ENCODE data around the gene ARPC5. TPM values are rescaled to one million over a fixed set of nuclear protein-coding genes. Genes with fewer than 3 reads are reported as not detected.
"Not testable (repeated sequence)": the region's sequence is repeated elsewhere in the genome, so short reads cannot be mapped to it uniquely, and the experiment has no call there.

The ARPC5 gene
- total RNA-seq, 2 experiments from 2014 or later, result 130 to 136 TPM

DNA sequence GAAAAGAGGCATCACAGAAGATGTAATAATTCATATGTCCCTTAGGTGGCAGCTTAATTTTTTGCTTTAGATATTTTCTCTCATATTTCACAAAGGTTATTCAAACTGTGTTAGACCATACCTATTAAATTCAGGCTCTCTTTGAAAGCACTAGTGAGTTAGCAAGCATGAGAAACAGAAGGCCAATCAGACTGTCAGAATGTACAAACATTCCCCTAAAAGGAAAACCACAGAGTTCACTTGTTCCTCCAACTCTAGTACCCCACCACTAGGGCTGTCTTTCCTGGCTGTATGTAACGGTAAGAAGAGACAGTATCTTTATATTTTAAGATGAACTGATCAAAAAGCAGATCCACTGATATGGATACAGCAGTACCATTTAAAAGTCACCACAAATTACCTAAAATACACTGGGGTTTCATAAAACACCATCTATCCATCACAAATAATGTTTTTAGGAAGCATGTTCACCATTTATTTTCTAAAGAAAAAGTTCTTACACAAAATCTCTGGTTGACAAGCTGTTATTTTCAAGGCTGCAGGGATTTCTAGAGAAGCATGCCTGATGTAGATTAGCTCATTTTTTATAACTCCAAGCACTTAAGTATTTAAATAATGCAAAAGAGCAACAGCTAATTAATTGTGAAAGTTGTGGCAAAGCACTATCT, 1.8 kb downstream of the ARPC5 start:
- peak; percentile 9 for DNase-seq
- Mint-ChIP-seq H3K27ac (peak overlapping the region; percentile 92), H3K27me3 (peaks cover 4% of the 10 kb centered on the region), H3K4me1 (peaks cover 44% of the 10 kb centered on the region), H3K9me3 (no peaks in the 10 kb centered on the region), H3K4me3 (peak overlapping the region; percentile 99), H3K36me3 (peaks cover 22% of the 10 kb centered on the region)

DNA sequence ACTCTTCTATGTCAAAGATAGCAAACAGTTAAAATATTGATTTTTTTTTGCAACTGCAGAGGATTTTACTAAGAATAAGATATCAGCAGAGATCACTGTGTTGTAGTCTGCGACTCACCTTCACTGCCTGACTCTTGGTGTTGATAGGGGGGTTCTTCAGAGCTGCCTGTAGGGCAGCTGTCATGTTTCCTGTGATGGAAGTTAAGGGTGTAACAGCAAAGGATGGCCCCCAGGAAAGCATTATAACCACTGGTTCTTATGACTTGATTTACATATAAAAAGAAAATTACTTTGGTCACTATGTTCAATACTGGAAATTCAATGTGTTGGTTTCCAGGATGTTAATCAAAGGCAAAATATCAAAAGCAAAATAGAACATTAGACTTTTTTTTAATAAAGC, 2.6 kb downstream of the ARPC5 start:
- Mint-ChIP-seq H3K27me3 (peaks cover 4% of the 10 kb centered on the region), H3K4me3 (peak overlapping the region; percentile 99), H3K4me1 (peaks cover 52% of the 10 kb centered on the region), H3K36me3 (peaks cover 29% of the 10 kb centered on the region), H3K27ac (peak overlapping the region; percentile 92), H3K9me3 (no peaks in the 10 kb centered on the region)
- no peak for DNase-seq

DNA sequence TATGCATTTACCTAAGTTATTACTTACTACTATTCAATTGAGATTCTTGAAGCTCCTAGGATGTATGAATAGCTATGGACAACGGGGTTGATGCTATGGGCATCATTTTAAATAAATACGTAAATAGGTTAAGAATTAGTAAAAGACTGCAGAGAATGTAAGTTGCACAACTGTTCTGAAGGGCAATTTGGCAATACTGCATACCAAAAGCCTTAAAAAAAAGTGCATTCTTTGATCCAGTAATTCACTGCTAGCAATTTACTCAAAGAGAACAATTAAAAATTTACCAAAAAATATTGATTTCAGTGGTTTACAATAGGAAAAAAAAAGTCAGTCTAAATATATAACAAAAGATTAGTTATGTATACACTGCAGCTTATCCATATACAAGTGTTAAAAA, 3.5 kb downstream of the ARPC5 start:
- no peak overlapping the region for H3K27ac Mint-ChIP-seq
- H3K4me1 Mint-ChIP-seq, result peaks cover 53% of the 10 kb centered on the region
- peaks cover 4% of the 10 kb centered on the region for H3K27me3 Mint-ChIP-seq
- no peak for DNase-seq
- H3K9me3 Mint-ChIP-seq, result no peaks in the 10 kb centered on the region
- peaks cover 29% of the 10 kb centered on the region for H3K36me3 Mint-ChIP-seq
- no peak overlapping the region for H3K4me3 Mint-ChIP-seq

DNA sequence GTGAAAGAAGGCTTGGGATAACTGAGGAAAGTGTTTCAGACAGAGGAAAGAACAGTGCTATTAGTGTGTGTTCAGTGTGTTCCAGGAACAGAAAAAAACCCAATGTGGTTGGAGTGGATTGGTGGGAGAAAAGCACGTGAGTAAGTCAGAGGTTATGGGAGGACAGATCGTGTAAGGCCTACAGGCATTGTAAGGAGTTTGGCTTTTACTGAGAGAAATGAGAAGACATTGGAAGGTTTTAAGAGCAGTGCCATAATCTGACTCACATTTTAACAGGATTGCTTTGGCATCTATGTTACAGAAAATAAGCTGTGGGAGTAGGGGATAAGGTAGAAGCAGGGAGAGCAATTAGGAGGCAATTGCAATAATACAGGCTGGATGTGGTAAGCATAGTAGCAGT, 4.8 kb downstream of the ARPC5 start:
- peak overlapping the region; percentile 9 for H3K4me3 Mint-ChIP-seq
- peaks cover 29% of the 10 kb centered on the region for H3K36me3 Mint-ChIP-seq
- H3K9me3 Mint-ChIP-seq, result no peaks in the 10 kb centered on the region
- DNase-seq, result no peak
- peak overlapping the region; percentile 47 for H3K27ac Mint-ChIP-seq
- H3K27me3 Mint-ChIP-seq, result no peaks in the 10 kb centered on the region
- H3K4me1 Mint-ChIP-seq, result peaks cover 47% of the 10 kb centered on the region

DNA sequence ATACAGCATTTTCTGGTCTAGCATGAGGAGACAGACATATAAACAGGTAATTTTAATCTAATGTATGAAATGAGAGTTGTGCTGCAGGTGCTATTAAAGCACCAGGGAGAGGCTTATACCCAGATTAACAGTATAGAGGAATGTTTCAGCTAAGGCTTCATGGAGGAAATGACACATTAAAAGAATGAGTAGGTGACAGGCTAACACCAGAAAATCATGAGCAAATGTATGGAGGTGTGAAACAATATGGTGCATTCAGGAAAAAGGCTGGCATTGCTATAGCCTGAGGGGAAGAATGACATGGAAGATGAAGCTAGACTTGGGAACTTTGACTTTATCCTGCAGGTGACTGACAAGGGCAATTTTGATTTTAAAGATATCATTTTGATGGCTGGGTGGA, 7.0 kb downstream of the ARPC5 start:
- H3K4me3 Mint-ChIP-seq, result peak overlapping the region; percentile 0
- H3K27ac Mint-ChIP-seq, result peak overlapping the region; percentile 69
- H3K27me3 Mint-ChIP-seq, result no peaks in the 10 kb centered on the region
- H3K4me1 Mint-ChIP-seq, result peaks cover 48% of the 10 kb centered on the region
- DNase-seq, result no peak
- H3K9me3 Mint-ChIP-seq, result no peaks in the 10 kb centered on the region
- peaks cover 36% of the 10 kb centered on the region for H3K36me3 Mint-ChIP-seq

DNA sequence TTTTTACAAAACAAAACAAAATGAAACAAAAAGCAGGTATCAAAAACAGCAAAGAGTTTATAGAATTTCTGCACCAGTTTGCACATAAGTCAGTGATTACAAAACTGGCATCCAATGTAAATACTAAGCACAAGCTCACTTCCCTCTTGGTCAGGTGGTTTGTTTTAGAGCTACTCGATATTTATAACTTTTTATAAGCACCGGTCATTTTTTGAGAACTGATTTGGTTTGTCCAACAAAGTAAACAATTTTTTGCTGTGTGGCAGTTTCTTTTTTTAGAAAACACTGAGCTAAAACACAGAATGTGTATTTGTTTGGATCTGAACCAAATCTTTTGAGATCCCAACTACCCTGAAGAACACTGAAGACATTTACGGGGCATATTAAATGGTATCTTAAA, 9.3 kb downstream of the ARPC5 start:
- Mint-ChIP-seq H3K36me3 (peaks cover 35% of the 10 kb centered on the region), H3K27ac (peak overlapping the region; percentile 29), H3K4me1 (peaks cover 44% of the 10 kb centered on the region)
- not testable (repeated sequence) for DNase-seq, H3K27me3 Mint-ChIP-seq, H3K9me3 Mint-ChIP-seq, H3K4me3 Mint-ChIP-seq

DNA sequence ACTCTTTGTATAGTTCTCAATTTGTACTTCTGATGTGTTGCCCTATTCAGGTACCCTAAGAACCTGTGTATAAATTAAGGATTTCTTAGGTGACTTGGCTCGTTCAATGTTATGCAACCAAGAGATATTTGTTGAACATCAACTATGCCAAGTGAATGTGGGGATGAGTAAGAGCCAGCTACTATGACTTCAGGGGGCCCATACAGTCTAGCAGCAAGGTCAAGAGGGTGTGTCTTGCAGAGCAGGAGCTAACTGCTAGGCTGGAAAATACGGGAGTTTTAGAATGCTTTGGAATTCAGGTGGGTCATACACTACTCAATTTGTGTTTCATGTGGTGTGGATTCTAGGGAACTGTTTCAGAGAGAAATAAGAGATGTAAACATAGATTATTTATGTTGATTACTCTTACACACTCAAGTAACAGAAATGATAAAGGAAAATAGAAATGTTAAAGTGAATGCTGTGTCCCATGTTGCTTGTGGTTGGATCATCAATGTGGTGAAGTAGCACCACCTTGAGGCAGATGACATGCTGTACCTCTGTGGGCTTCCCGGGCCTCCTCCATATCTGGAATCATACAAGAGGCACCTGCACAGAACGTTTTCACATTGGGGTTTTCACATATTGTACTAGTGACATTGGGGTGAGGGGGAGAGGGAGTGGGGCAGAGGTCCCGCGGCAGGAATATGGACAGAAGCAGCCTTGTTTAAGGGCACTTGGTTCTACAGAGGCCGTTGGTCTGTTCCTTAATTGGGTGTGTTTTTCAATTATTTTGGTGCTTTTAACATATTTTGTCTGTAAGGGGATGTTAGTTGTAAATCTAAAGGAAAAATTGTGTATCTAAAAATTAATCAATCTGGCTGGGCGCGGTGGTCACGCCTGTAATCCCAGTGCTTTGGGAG, 12.4 kb downstream of the ARPC5 start:
- Mint-ChIP-seq H3K4me1 (peaks cover 24% of the 10 kb centered on the region), H3K27ac (peak overlapping the region; percentile 50), H3K36me3 (peaks cover 16% of the 10 kb centered on the region), H3K4me3 (no peak overlapping the region), H3K9me3 (no peaks in the 10 kb centered on the region), H3K27me3 (no peaks in the 10 kb centered on the region)
- peak; percentile 20 for DNase-seq

DNA sequence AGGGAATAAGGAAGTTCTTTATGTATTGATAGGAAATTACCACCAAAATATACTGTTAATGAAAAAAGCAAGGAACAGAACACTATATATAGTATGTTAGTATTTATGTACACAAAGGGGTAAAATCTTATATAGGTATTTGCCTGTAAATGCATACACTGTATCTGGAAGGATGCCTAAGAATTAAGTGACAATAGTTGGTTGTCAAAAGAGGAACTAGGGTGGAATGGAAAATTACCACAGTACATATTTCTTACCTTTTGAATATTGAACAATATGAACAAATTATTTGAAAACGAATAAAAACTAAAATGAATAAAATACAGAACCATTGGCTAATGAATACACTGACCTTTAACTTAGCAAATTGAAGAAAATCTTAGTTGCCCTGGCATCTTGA, 13.6 kb downstream of the ARPC5 start:
- H3K9me3 Mint-ChIP-seq, result no peaks in the 10 kb centered on the region
- peaks cover 15% of the 10 kb centered on the region for H3K36me3 Mint-ChIP-seq
- no peaks in the 10 kb centered on the region for H3K27me3 Mint-ChIP-seq
- H3K4me3 Mint-ChIP-seq, result no peak overlapping the region
- no peak overlapping the region for H3K27ac Mint-ChIP-seq
- H3K4me1 Mint-ChIP-seq, result peaks cover 19% of the 10 kb centered on the region
- no peak for DNase-seq

DNA sequence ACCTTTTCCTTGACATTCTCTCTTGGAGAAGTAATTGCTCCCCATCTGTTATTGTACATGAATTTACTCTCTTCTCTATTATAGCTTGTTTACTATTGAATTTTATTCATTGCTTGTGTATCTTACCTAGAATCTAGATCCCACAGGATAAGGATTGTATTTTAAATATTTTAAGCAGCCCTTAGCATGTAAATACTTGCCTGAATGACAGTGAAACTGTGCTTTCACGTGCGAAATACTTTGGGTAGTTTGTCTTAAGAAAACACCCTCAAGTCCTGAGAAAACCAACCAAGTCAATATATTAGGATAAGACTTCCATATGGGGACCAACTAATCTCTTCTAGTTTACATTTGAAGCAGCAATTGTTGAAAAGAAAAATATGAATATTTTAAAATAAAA, 15.3 kb downstream of the ARPC5 start:
- Mint-ChIP-seq H3K9me3 (no peaks in the 10 kb centered on the region), H3K27ac (no peak overlapping the region), H3K36me3 (peaks cover 15% of the 10 kb centered on the region), H3K4me1 (peaks cover 11% of the 10 kb centered on the region), H3K27me3 (no peaks in the 10 kb centered on the region), H3K4me3 (no peak overlapping the region)
- DNase-seq, result no peak

DNA sequence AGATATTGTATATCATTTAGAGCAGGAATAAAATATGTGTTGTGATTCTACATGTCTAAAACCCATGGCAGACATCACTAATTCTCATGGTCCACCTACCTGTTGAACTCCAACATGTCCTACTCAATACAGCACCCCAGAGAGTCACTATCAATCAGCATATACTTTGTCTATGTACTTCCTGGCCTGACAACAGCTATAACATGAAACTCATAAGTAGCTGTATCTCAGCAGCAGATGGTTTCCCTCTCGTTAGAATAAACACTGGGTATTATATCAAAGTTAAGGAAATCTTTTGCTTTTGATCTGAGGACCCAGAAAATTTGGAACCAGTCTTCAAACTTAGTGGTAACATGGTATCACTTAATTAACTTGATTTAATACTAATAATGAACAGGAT, 15.8 kb downstream of the ARPC5 start:
- Mint-ChIP-seq H3K36me3 (peaks cover 9% of the 10 kb centered on the region), H3K27me3 (no peaks in the 10 kb centered on the region), H3K9me3 (no peaks in the 10 kb centered on the region), H3K4me1 (peaks cover 11% of the 10 kb centered on the region), H3K27ac (no peak overlapping the region), H3K4me3 (no peak overlapping the region)
- DNase-seq, result no peak

DNA sequence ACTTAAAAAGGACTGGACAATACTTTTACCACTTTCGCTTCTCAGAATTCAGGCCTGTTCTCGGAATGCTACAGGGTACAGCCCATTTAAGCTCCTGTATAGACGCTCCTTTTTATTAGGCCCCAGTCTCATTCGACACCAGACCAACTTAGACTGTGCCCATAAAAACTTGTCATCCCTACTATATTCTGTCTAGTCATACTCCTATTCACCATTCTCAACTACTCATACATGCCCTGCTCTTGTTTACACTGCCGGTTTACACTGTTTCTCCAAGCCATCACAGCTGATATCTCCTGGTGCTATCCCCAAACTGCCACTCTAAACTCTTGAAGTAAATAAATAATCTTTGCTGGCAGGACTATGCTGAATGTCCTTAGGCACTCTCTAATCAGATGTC, 17.4 kb downstream of the ARPC5 start:
- not testable (repeated sequence) for H3K9me3 Mint-ChIP-seq, H3K4me1 Mint-ChIP-seq, H3K36me3 Mint-ChIP-seq, H3K4me3 Mint-ChIP-seq, H3K27ac Mint-ChIP-seq, H3K27me3 Mint-ChIP-seq, DNase-seq

DNA sequence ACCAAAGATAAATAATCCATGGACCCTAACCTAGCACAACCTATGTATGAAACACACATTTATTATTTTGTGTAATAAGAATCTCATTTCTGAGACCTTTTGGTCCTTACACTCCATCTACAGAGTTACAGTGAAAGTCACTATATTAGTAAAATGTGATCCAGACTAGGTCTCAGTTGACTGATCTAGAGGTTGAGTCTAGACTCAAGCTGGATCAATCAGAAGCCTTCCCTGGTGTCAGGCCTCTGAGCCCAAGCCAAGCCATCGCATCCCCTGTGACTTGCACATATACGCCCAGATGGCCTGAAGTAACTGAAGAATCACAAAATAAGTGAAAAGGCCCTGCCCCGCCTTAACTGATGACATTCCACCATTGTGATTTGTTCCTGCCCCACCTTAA, 22.6 kb downstream of the ARPC5 start:
- DNase-seq, H3K4me3 Mint-ChIP-seq, H3K27me3 Mint-ChIP-seq, H3K27ac Mint-ChIP-seq, H3K36me3 Mint-ChIP-seq, H3K4me1 Mint-ChIP-seq, H3K9me3 Mint-ChIP-seq: not testable (repeated sequence)

DNA sequence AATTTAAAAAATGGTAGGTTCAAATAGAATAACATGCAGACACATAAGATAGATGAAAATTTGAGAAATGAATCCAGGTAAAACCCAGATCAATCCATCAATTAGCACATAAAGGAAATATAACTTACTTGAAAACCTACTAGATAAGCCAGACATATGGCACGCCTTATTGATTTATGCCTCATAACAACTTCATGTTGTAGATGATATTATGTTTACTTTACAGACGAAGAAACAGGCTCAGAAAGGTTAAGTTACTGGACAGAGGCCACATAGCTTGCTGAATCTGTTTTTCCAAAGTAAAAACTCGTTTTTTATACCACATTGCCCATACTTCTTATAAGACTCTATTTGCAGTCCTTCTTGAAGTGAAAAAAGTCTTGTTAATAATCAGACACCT, 23.2 kb downstream of the ARPC5 start:
- Mint-ChIP-seq H3K9me3 (no peaks in the 10 kb centered on the region), H3K27me3 (no peaks in the 10 kb centered on the region), H3K4me1 (no peaks in the 10 kb centered on the region), H3K36me3 (no peaks in the 10 kb centered on the region), H3K27ac (no peak overlapping the region), H3K4me3 (no peak overlapping the region)
- no peak for DNase-seq

DNA sequence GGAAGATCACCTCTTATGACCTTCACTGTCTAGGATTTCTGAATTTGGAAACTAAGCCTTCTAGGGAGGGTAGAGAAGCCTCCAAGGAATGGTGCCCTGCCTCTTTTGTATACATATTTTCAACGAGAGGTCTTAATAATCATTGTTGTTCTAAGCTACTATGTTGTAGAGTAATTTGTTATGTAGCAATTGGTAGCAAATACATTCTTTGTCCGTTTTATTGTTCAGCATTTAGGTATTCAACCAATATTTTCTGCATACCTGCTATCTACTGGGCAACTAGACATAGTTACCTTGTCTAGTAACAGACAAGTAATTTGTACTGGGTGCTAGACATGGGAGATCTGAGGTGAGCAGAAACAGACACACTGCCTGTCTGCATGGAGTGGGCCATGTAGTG, 24.6 kb downstream of the ARPC5 start:
- Mint-ChIP-seq H3K4me3 (no peak overlapping the region), H3K36me3 (no peaks in the 10 kb centered on the region), H3K27ac (no peak overlapping the region), H3K9me3 (no peaks in the 10 kb centered on the region), H3K27me3 (no peaks in the 10 kb centered on the region), H3K4me1 (no peaks in the 10 kb centered on the region)
- DNase-seq, result no peak

DNA sequence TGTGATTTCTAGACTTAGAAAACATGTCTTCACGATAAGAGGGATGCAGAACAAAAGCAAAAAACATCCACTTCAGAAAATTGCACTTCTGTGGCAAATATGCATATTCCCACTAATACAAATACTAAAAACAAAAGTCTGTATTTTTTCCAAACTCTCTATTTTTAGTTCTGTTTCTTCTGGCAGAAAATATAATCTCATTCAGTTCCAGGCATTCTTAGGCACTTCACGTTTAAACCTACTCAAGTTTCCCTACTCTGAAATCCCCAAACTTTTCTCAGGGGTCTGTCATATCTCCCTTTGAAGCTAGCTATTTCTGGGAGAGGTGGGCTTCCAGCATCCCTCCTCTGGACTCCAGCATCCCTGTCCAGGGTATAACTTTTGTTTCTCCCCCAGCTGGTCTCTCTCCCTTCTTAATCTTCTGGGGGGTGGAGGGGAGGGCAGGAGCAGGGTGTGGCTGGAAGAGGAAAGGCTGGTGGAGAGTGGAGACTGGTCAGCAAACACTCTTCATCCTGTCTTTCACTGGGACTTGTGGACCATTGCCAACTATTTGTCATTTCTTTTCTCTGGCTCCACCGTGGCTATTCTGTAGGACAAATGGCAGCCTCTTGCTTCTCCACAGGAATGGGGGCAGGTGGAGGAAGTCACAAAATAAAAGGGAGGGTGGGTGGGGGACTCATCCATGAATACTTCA, 25.7 kb downstream of the ARPC5 start:
- no peak overlapping the region for H3K4me3 Mint-ChIP-seq
- DNase-seq, result no peak
- H3K4me1 Mint-ChIP-seq, result no peaks in the 10 kb centered on the region
- H3K27me3 Mint-ChIP-seq, result peaks cover 5% of the 10 kb centered on the region
- no peaks in the 10 kb centered on the region for H3K36me3 Mint-ChIP-seq
- no peaks in the 10 kb centered on the region for H3K9me3 Mint-ChIP-seq
- H3K27ac Mint-ChIP-seq, result no peak overlapping the region
